ENCODE results near the gene TRMT11. TPM values are rescaled to one million over a fixed set of nuclear protein-coding genes. Genes with fewer than 3 reads are reported as not detected.

The TRMT11 gene
- 10.3 and 11.2 TPM in 2 replicates for total RNA-seq

GRCh38 chr6:125986301-125987025 lies at the start of gene TRMT11:
Gene TRMT11, plus strand, starts transcription at chr6:125986540. Its CDS starts 11 bp downstream, at chr6:125986551.

GRCh38 chr6:125956506-125957390 lies 29.6 kb upstream of the TRMT11 start, which contains the start of gene HINT3:
Gene HINT3, plus strand, starts transcription at chr6:125956770. Its CDS starts 208 bp downstream, at chr6:125956978.

Other genes with a start within 250 kb of the TRMT11 start
- not detected in 2 replicates for gene HEY2, start 236.9 kb upstream of the TRMT11 start, total RNA-seq
- gene NCOA7, start 195.6 kb upstream of the TRMT11 start, total RNA-seq = 33.0 and 50.4 TPM in 2 replicates
- gene HINT3, start 29.8 kb upstream of the TRMT11 start, total RNA-seq = 9.2 and 11.8 TPM in 2 replicates

Data from cardiac atrium fibroblast (primary cell).